GM23338 (cell line): ENCODE measurements around the gene HOATZ. TPM values are rescaled to one million over a fixed set of nuclear protein-coding genes. Genes with fewer than 3 reads are reported as not detected.

Source experiments
- ATAC-seq: fragments of 200-7000 bp; cut with Tn5 transposase; 3 replicates; pipeline ENCODE4 v1.9.1; 2020
- DNase-seq: peaks from one replicate; pipeline ENCODE4 v3.0.0-alpha.2; 2015; ENCODE audit warnings: low spot score
- H2AFZ ChIP-seq: fragments of 200-600 bp; sonication (generic); 2 replicates; pipeline ENCODE4 v1.8.0; 2016; ENCODE audit warnings: antibody characterized with exemption, mild to moderate bottlenecking, moderate library complexity
- H3F3A ChIP-seq: fragments of 200-600 bp; sonication (generic); replicated peaks from 2 replicates; pipeline ENCODE4 v1.8.0; 2017; ENCODE audit warnings: antibody characterized with exemption, mixed run types, low read depth
- H3K27ac ChIP-seq: fragments of 200-600 bp; sonication (generic); 2 replicates; pipeline ENCODE4 v1.6.1; 2016; ENCODE audit warnings: low read depth
- H3K27me3 ChIP-seq: fragments of 200-600 bp; sonication (generic); 2 replicates; pipeline ENCODE4 v1.8.0; 2016; ENCODE audit warnings: mild to moderate bottlenecking, mixed run types, moderate library complexity; ENCODE audit not compliant: insufficient read depth
- H3K36me3 ChIP-seq: fragments of 200-600 bp; sonication (generic); 2 replicates; pipeline ENCODE4 v1.8.0; 2016; ENCODE audit warnings: mild to moderate bottlenecking; ENCODE audit not compliant: insufficient read depth
- H3K4me1 ChIP-seq: fragments of 200-600 bp; sonication (generic); 2 replicates; pipeline ENCODE4 v1.8.0; 2016; ENCODE audit warnings: mild to moderate bottlenecking, moderate library complexity; ENCODE audit not compliant: insufficient read depth
- H3K4me2 ChIP-seq: fragments of 200-600 bp; sonication (generic); 2 replicates; pipeline ENCODE4 v1.7.1; 2017; ENCODE audit warnings: mixed run types
- H3K4me3 ChIP-seq: fragments of 200-600 bp; sonication (generic); 2 replicates; pipeline ENCODE4 v1.6.1; 2016; ENCODE audit warnings: mixed run types
- H3K79me2 ChIP-seq: fragments of 200-600 bp; sonication (generic); replicated peaks from 2 replicates; pipeline ENCODE4 v1.8.0; 2017; ENCODE audit warnings: mild to moderate bottlenecking; ENCODE audit not compliant: insufficient read depth
- H3K9me2 ChIP-seq: fragments of 200-600 bp; sonication (generic); 2 replicates; pipeline ENCODE4 v1.8.0; 2017; ENCODE audit not compliant: insufficient read depth
- H4K20me1 ChIP-seq: fragments of 200-600 bp; sonication (generic); replicated peaks from 2 replicates; pipeline ENCODE4 v1.8.0; 2017; ENCODE audit warnings: mild to moderate bottlenecking; ENCODE audit not compliant: insufficient read depth
- H3K27ac Mint-ChIP-seq: 2 replicates; pipeline ENCODE4 v1.8.0; 2020; ENCODE audit warnings: inconsistent platforms, mild to moderate bottlenecking, moderate library complexity, mixed read lengths
- H3K27me3 Mint-ChIP-seq: 3 replicates; pipeline ENCODE4 v1.8.0; 2022; ENCODE audit warnings: low read depth, mild to moderate bottlenecking, moderate library complexity, mixed read lengths, inconsistent platforms; ENCODE audit not compliant: insufficient read depth, poor library complexity
- H3K36me3 Mint-ChIP-seq: 3 replicates; pipeline ENCODE4 v1.8.0; 2021; ENCODE audit warnings: low read depth, mild to moderate bottlenecking, inconsistent platforms, moderate library complexity, mixed read lengths
- H3K4me1 Mint-ChIP-seq: 3 replicates; pipeline ENCODE4 v1.8.0; 2020; ENCODE audit warnings: mild to moderate bottlenecking, inconsistent platforms, mixed read lengths
- H3K4me3 Mint-ChIP-seq: 3 replicates; pipeline ENCODE4 v1.8.0; 2021; ENCODE audit warnings: moderate library complexity, mild to moderate bottlenecking, inconsistent platforms, mixed read lengths
- H3K9me3 Mint-ChIP-seq: 3 replicates; pipeline ENCODE4 v1.8.0; 2020; ENCODE audit warnings: moderate library complexity, mild to moderate bottlenecking, inconsistent platforms, mixed read lengths
- CREB1 ChIP-seq: fragments of 250-450 bp; sonication (Bioruptor Pico); IDR thresholded peaks from 2 replicates; pipeline ENCODE4 v1.5.0; 2020; ENCODE audit warnings: low read depth, mild to moderate bottlenecking, moderate library complexity
- EZH2phosphoT487 ChIP-seq: fragments of 200-600 bp; sonication (generic); IDR thresholded peaks from one replicate; pipeline ENCODE4 v1.8.1; 2018; ENCODE audit warnings: antibody characterized with exemption; ENCODE audit not compliant: unreplicated experiment
- JUNB ChIP-seq: IDR thresholded peaks from one replicate; pipeline ENCODE4 v1.6.1; 2016; ENCODE audit warnings: antibody characterized with exemption; ENCODE audit not compliant: unreplicated experiment
- POLR2AphosphoS5 ChIP-seq: IDR thresholded peaks from 2 replicates; pipeline ENCODE4 v1.6.1; 2016; ENCODE audit warnings: antibody characterized with exemption, low read depth
- STAT1 ChIP-seq: IDR thresholded peaks from one replicate; pipeline ENCODE4 v1.6.1; 2016; ENCODE audit warnings: antibody characterized with exemption; ENCODE audit not compliant: unreplicated experiment
- ZNF114 ChIP-seq: fragments of 250-450 bp; sonication (Bioruptor Pico); IDR thresholded peaks from 2 replicates; pipeline ENCODE4 v1.5.0; 2020; ENCODE audit warnings: mild to moderate bottlenecking, moderate library complexity
- polyA plus RNA-seq: library from polyadenylated mRNA; unstranded; fragments of >200 nt; fragmentation: Nextera tagmentation; extraction: Ambion mirVana; gene quantifications from 2 replicates; pipeline ENCODE4 v1.2.1, GENCODE V29; 2016
- total RNA-seq: library from RNA; depleted of rRNA; stranded (reverse); fragments of >200 nt; shearing (Covaris generic); gene quantifications from 2 replicates; pipeline ENCODE4 v1.2.3, GENCODE V29; 2014
- TF ChIP-seq, protein P1 (sequence below), 2 experiments: fragments of 200-600 bp in 1 of 2; sonication (generic) in 1 of 2; conservative IDR thresholded peaks; 2 replicates each; pipeline versions ENCODE4 v1.5.1 to v1.6.1; 2016 to 2017; ENCODE audit warnings: antibody characterized with exemption in 2 of 2, low read depth in 2 of 2, mild to moderate bottlenecking in 2 of 2, moderate library complexity in 1 of 2
- TF ChIP-seq, protein P2 (sequence below): fragments of 250-450 bp; sonication (Bioruptor Pico); IDR thresholded peaks from 2 replicates; pipeline ENCODE4 v1.5.0; 2020; ENCODE audit warnings: mild to moderate bottlenecking, moderate library complexity

HOATZ gene
- total and polyA plus RNA-seq, 2 experiments from 2014 or later = not detected

DNA sequence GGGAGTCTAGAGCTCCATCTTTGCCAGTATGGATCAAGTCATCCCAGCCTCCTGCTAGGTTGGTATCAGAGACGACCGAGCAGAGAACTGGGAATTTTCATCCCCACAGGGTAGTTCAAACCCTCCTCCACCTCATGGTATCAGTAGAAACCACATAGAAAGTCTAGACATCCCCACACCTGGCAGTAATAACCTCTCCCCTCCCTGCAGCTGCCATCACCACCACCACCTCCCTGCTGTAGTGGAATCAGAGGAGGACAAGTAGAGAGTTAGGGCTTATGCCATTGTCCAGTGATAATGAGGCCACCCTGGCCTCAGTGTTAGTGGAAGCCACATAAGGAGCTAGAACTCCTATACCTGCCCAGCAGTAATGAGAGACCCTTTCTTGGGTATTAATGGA is 36.7 kb upstream of the HOATZ start:
- peaks cover 4% of the 10 kb centered on the region for H3K27me3 Mint-ChIP-seq
- H3K4me2 ChIP-seq = no peak overlapping the region
- TF ChIP-seq CREB1 (CRISPR knock-in tag) = no peak
- TF ChIP-seq POLR2AphosphoS5 = no peak
- TF ChIP-seq ZNF114 (CRISPR knock-in tag) = no peak
- no peak for TF ChIP-seq EZH2phosphoT487
- no peak for TF ChIP-seq JUNB
- TF ChIP-seq, protein P1, sequence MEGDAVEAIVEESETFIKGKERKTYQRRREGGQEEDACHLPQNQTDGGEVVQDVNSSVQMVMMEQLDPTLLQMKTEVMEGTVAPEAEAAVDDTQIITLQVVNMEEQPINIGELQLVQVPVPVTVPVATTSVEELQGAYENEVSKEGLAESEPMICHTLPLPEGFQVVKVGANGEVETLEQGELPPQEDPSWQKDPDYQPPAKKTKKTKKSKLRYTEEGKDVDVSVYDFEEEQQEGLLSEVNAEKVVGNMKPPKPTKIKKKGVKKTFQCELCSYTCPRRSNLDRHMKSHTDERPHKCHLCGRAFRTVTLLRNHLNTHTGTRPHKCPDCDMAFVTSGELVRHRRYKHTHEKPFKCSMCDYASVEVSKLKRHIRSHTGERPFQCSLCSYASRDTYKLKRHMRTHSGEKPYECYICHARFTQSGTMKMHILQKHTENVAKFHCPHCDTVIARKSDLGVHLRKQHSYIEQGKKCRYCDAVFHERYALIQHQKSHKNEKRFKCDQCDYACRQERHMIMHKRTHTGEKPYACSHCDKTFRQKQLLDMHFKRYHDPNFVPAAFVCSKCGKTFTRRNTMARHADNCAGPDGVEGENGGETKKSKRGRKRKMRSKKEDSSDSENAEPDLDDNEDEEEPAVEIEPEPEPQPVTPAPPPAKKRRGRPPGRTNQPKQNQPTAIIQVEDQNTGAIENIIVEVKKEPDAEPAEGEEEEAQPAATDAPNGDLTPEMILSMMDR (conservative IDR thresholded peaks at IDR 0.05; ENCODE audit: low read depth in 2 of 2) = no peak
- TF ChIP-seq STAT1 = no peak
- TF ChIP-seq, protein P2, sequence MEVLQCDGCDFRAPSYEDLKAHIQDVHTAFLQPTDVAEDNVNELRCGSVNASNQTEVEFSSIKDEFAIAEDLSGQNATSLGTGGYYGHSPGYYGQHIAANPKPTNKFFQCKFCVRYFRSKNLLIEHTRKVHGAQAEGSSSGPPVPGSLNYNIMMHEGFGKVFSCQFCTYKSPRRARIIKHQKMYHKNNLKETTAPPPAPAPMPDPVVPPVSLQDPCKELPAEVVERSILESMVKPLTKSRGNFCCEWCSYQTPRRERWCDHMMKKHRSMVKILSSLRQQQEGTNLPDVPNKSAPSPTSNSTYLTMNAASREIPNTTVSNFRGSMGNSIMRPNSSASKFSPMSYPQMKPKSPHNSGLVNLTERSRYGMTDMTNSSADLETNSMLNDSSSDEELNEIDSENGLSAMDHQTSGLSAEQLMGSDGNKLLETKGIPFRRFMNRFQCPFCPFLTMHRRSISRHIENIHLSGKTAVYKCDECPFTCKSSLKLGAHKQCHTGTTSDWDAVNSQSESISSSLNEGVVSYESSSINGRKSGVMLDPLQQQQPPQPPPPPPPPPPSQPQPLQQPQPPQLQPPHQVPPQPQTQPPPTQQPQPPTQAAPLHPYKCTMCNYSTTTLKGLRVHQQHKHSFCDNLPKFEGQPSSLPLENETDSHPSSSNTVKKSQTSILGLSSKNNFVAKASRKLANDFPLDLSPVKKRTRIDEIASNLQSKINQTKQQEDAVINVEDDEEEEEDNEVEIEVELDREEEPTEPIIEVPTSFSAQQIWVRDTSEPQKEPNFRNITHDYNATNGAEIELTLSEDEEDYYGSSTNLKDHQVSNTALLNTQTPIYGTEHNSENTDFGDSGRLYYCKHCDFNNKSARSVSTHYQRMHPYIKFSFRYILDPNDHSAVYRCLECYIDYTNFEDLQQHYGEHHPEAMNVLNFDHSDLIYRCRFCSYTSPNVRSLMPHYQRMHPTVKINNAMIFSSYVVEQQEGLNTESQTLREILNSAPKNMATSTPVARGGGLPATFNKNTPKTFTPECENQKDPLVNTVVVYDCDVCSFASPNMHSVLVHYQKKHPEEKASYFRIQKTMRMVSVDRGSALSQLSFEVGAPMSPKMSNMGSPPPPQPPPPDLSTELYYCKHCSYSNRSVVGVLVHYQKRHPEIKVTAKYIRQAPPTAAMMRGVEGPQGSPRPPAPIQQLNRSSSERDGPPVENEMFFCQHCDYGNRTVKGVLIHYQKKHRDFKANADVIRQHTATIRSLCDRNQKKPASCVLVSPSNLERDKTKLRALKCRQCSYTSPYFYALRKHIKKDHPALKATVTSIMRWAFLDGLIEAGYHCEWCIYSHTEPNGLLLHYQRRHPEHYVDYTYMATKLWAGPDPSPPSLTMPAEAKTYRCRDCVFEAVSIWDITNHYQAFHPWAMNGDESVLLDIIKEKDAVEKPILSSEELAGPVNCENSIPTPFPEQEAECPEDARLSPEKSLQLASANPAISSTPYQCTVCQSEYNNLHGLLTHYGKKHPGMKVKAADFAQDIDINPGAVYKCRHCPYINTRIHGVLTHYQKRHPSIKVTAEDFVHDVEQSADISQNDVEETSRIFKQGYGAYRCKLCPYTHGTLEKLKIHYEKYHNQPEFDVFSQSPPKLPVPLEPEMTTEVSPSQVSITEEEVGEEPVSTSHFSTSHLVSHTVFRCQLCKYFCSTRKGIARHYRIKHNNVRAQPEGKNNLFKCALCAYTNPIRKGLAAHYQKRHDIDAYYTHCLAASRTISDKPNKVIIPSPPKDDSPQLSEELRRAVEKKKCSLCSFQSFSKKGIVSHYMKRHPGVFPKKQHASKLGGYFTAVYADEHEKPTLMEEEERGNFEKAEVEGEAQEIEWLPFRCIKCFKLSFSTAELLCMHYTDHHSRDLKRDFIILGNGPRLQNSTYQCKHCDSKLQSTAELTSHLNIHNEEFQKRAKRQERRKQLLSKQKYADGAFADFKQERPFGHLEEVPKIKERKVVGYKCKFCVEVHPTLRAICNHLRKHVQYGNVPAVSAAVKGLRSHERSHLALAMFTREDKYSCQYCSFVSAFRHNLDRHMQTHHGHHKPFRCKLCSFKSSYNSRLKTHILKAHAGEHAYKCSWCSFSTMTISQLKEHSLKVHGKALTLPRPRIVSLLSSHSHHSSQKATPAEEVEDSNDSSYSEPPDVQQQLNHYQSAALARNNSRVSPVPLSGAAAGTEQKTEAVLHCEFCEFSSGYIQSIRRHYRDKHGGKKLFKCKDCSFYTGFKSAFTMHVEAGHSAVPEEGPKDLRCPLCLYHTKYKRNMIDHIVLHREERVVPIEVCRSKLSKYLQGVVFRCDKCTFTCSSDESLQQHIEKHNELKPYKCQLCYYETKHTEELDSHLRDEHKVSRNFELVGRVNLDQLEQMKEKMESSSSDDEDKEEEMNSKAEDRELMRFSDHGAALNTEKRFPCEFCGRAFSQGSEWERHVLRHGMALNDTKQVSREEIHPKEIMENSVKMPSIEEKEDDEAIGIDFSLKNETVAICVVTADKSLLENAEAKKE (CRISPR knock-in tag) = no peak
- no peaks in the 10 kb centered on the region for H4K20me1 ChIP-seq
- DNase-seq (no peak), ATAC-seq (no peak)
- H3K36me3 ChIP-seq = no peaks in the 10 kb centered on the region
- no peaks in the 10 kb centered on the region for H3K4me1 Mint-ChIP-seq
- no peak overlapping the region for H2AFZ ChIP-seq
- no peaks in the 10 kb centered on the region for H3K9me3 Mint-ChIP-seq
- no peaks in the 10 kb centered on the region for H3K27me3 ChIP-seq
- no peak overlapping the region for H3K4me3 ChIP-seq
- 0 out of 2 replicates have a peak, but pooled peaks cover 5% of the 10 kb centered on the region for H3K9me2 ChIP-seq
- H3K27ac Mint-ChIP-seq = no peak overlapping the region
- no peaks in the 10 kb centered on the region for H3K79me2 ChIP-seq
- no peaks in the 10 kb centered on the region for H3F3A ChIP-seq
- no peak overlapping the region for H3K27ac ChIP-seq
- H3K4me1 ChIP-seq = no peaks in the 10 kb centered on the region
- no peaks in the 10 kb centered on the region; the same call in 2 of the 3 replicates for H3K36me3 Mint-ChIP-seq
- no peak overlapping the region for H3K4me3 Mint-ChIP-seq
